Spleen (tissue), 11 donors: ENCODE results near the gene TMEM61. TPM values are rescaled to one million over a fixed set of nuclear protein-coding genes. Genes with fewer than 3 reads are reported as not detected.

Experiments
- DNase-seq: peaks from one replicate; pipeline ENCODE4 v3.0.0-alpha.2; 2020
- H3K27ac ChIP-seq, 8 donors: fragments of 200-600 bp; sonication (generic) in 7 of 8; 1 replicate in 4 of 8; 2 replicates in 4 of 8; pipeline versions ENCODE4 v1.5.0 to v1.8.0; 2016 to 2021; ENCODE audit warnings: inconsistent platforms in 4 of 8, mild to moderate bottlenecking in 4 of 8, moderate library complexity in 1 of 8
- H3K27me3 ChIP-seq, 7 donors: fragments of 200-600 bp; sonication (generic) in 6 of 7; replicated peaks in 1 of 7; 1 replicate in 4 of 7; 2 replicates in 3 of 7; pipeline versions ENCODE4 v1.5.0 to v1.8.0; 2016 to 2021; ENCODE audit warnings: inconsistent platforms in 3 of 7, mild to moderate bottlenecking in 1 of 7
- H3K36me3 ChIP-seq, 6 donors: fragments of 200-600 bp; sonication (generic) in 5 of 6; 1 replicate in 4 of 6; 2 replicates in 2 of 6; pipeline versions ENCODE4 v1.5.0 to v1.8.0; 2016 to 2021; ENCODE audit warnings: inconsistent platforms in 2 of 6
- H3K4me1 ChIP-seq, 6 donors: fragments of 200-600 bp; sonication (generic) in 5 of 6; 1 replicate in 3 of 6; 2 replicates in 3 of 6; pipeline versions ENCODE4 v1.5.0 to v1.8.0; 2016 to 2021; ENCODE audit warnings: inconsistent platforms in 3 of 6
- H3K4me3 ChIP-seq, 8 donors: fragments of 200-600 bp; sonication (generic) in 7 of 8; 1 replicate in 4 of 8; 2 replicates in 4 of 8; pipeline versions ENCODE4 v1.5.0 to v1.8.0; 2016 to 2021; ENCODE audit warnings: inconsistent platforms in 4 of 8, mild to moderate bottlenecking in 4 of 8, moderate library complexity in 2 of 8
- H3K9me3 ChIP-seq, 8 donors: fragments of 200-600 bp; sonication (generic) in 7 of 8; 1 replicate in 4 of 8; 2 replicates in 4 of 8; pipeline versions ENCODE4 v1.5.0 to v1.8.0; 2016 to 2021; ENCODE audit warnings: inconsistent platforms in 4 of 8
- CTCF ChIP-seq, 11 experiments: fragments of 200-600 bp in 7 of 11; fragments of 450-650 bp in 4 of 11; sonication (generic) in 4 of 11; IDR thresholded peaks in 8 of 11; conservative IDR thresholded peaks in 3 of 11; 1 replicate in 7 of 11; 2 replicates in 4 of 11; pipeline versions ENCODE4 v1.4.0 to v1.8.0; 2016 to 2021; ENCODE audit warnings: antibody characterized with exemption in 11 of 11, inconsistent platforms in 4 of 11, mild to moderate bottlenecking in 1 of 11
- POLR2A ChIP-seq, 3 donors: fragments of 450-650 bp; IDR thresholded peaks; one replicate each; pipeline ENCODE4 v1.5.1; 2017; ENCODE audit warnings: antibody characterized with exemption in 3 of 3, mild to moderate bottlenecking in 1 of 3
- POLR2AphosphoS5 ChIP-seq, 3 donors: sonication (generic); formaldehyde crosslinking; IDR thresholded peaks; one replicate each; pipeline ENCODE4 v1.5.1; 2017; ENCODE audit warnings: antibody characterized with exemption in 3 of 3
- WGBS, 5 donors: extraction: QIAGEN DNeasy Blood & Tissue Kit in 3 of 5; methylation state at CpG; one replicate each; pipeline versions ENCODE4 v1.1.5 to v1.1.7; 2013 to 2018; 5-methylcytosine and 5-hydroxymethylcytosine counted together
- intact Hi-C: fragments of 100-400 bp; cut with DNase I; formaldehyde crosslinking; loops from one replicate; pipeline ENCODE4 v1.15.0; 2023; ENCODE audit warnings: low total_unique reads
- polyA plus RNA-seq, 3 donors: library from polyadenylated mRNA; stranded (reverse); fragments of 200-250 nt; gene quantifications; one replicate each; pipeline ENCODE4 v1.2.1, GENCODE V29; 2013
- total RNA-seq, 7 donors: library from RNA; depleted of rRNA in 3 of 7; stranded (reverse); fragments of >200 nt in 3 of 7; fragmentation: NEBNext Ultra II Directional in 4 of 7; extraction: Animal tissue kit (Norgen Biotek cat#: 25700) in 4 of 7; gene quantifications; one replicate each; pipeline versions ENCODE4 v1.1.0 to v1.2.1, GENCODE V29; 2016 to 2021
- donor health status: healthy with polysubstance abuse.
- donor health status: DM: no; HTN: no; CAD: no; lungs with moderate emphysema.
- donor health status: DM: no; HTN: no; CAD: no.
- donor health status: Bipolar disorder and iron deficiency.
- donor health status: healthy.
- donor health status: DM: no; HTN: no; CAD: no.
- donor health status: DM: yes; HTN: yes; CAD: no.

Gene TMEM61
- total and polyA plus RNA-seq, 10 donors, result 0.19 to 2.1 (median 0.76) TPM; not detected in 5

GRCh38 chr1:55040083-55040932 lies 59.9 kb downstream of the TMEM61 start:
- Histone ChIP-seq H3K4me3 (peak overlapping the region in 4 of 8 donors; percentile 19 to 38 (median 33)), H3K27ac (peak overlapping the region in 1 of 8 donors; percentile 72), H3K27me3 (peaks cover 0 to 72% (median 22%) of the 10 kb centered on the region in 7 donors), H3K36me3 (peaks cover 0 to 13% (median 0%) of the 10 kb centered on the region in 6 donors), H3K9me3 (no peaks in the 10 kb centered on the region), H3K4me1 (peaks cover 0 to 35% (median 13%) of the 10 kb centered on the region in 6 donors)
- peak; percentile 73 for DNase-seq
- intact Hi-C loops, result no loop called here
- no peak for TF ChIP-seq POLR2AphosphoS5 (IDR thresholded peaks at IDR 0.05)
- WGBS, 5 donors, result 12 to 33% (median 19%) methylated on average over 41 to 49 of the region's 49 CpGs

- H3K4me1 ChIP-seq, result peaks cover 0 to 30% (median 10%) of the 10 kb centered on the region in 6 donors
- no peaks in the 10 kb centered on the region for H3K9me3 ChIP-seq
- peaks cover 0 to 17% (median 0%) of the 10 kb centered on the region in 6 donors for H3K36me3 ChIP-seq
- DNase-seq, result no peak
- no peak for TF ChIP-seq POLR2AphosphoS5 (IDR thresholded peaks at IDR 0.05)
- TF ChIP-seq POLR2A (IDR thresholded peaks at IDR 0.05), result no peak
- TF ChIP-seq CTCF (IDR thresholded peaks at IDR 0.05 in 8 of 11, conservative IDR thresholded peaks at IDR 0.05 in 3 of 11), result no peak
- peak overlapping the region in 2 of 8 donors; percentile 30 to 36 for H3K4me3 ChIP-seq
- peak overlapping the region in 1 of 8 donors; percentile 72 for H3K27ac ChIP-seq
- intact Hi-C loops, result no loop called here
- H3K27me3 ChIP-seq, result peaks cover 0 to 65% (median 22%) of the 10 kb centered on the region in 7 donors
- WGBS, 5 donors, result 41 to 60% (median 53%) methylated on average over 5 of the region's 5 CpGs
Measured at GRCh38 chr1:55040933-55041494, 60.6 kb downstream of the TMEM61 start.

GRCh38 chr1:55041613-55042012 lies 61.2 kb downstream of the TMEM61 start:
- Histone ChIP-seq H3K4me3 (no peak overlapping the region), H3K27me3 (peaks cover 0 to 59% (median 22%) of the 10 kb centered on the region in 7 donors), H3K36me3 (peaks cover 0 to 23% (median 0%) of the 10 kb centered on the region in 6 donors), H3K4me1 (peaks cover 0 to 30% (median 10%) of the 10 kb centered on the region in 6 donors), H3K9me3 (no peaks in the 10 kb centered on the region), H3K27ac (no peak overlapping the region)
- 62 to 99% (median 85%) methylated on average over 3 of the region's 3 CpGs for WGBS, 5 donors
- intact Hi-C loops, result no loop called here
- TF ChIP-seq POLR2AphosphoS5 (IDR thresholded peaks at IDR 0.05) (no peak), POLR2A (IDR thresholded peaks at IDR 0.05) (no peak), CTCF (IDR thresholded peaks at IDR 0.05 in 8 of 11, conservative IDR thresholded peaks at IDR 0.05 in 3 of 11) (no peak)
- no peak for DNase-seq

Other genes starting within 250 kb of the TMEM61 start
- 1 to 10 TPM; 2.7 to 3.8 (median 3.4) TPM for gene PARS2, start 216.1 kb upstream of the TMEM61 start, total RNA-seq
- gene PARS2, start 216.1 kb upstream of the TMEM61 start, polyA plus RNA-seq, result 1 to 10 TPM in 2 of 3 donors, under 1 TPM in 1; 0.96 to 2.1 (median 1.9) TPM
- 1 to 10 TPM; 2.7 to 6.4 (median 3.7) TPM for gene TTC22, start 179.3 kb upstream of the TMEM61 start, total RNA-seq
- 1 to 10 TPM in 2 of 3 donors, under 1 TPM in 1; 0.73 to 1.9 (median 1.1) TPM for gene TTC22, start 179.3 kb upstream of the TMEM61 start, polyA plus RNA-seq
- gene DHCR24, start 93.4 kb upstream of the TMEM61 start, total RNA-seq, result 100 to 1,000 TPM; 112 to 370 (median 284) TPM
- gene DHCR24, start 93.4 kb upstream of the TMEM61 start, polyA plus RNA-seq, result 10 to 100 TPM in 1 of 3 donors, 1 to 10 TPM in 2; 7.0 to 29.7 (median 9.1) TPM
- under 1 TPM in 3 of 7 donors, not detected in 4; 0.09 to 0.20 (median 0.15) TPM for gene BSND, start 18.3 kb downstream of the TMEM61 start, total RNA-seq
- gene BSND, start 18.3 kb downstream of the TMEM61 start, polyA plus RNA-seq, result under 1 TPM in 2 of 3 donors, not detected in 1; 0.02 to 0.03 TPM
- under 1 TPM in 5 of 7 donors, not detected in 2; 0.10 to 0.85 (median 0.18) TPM for gene PCSK9, start 58.9 kb downstream of the TMEM61 start, total RNA-seq
- under 1 TPM in 2 of 3 donors, not detected in 1; 0.03 to 0.26 TPM for gene PCSK9, start 58.9 kb downstream of the TMEM61 start, polyA plus RNA-seq
- gene USP24, start 234.7 kb downstream of the TMEM61 start, total RNA-seq, result 10 to 100 TPM; 57.9 to 94.5 (median 74.2) TPM
- gene USP24, start 234.7 kb downstream of the TMEM61 start, polyA plus RNA-seq, result 10 to 100 TPM; 11.6 to 17.1 (median 15.3) TPM